Measurements from ENCODE around the gene ARHGEF25.

DNA sequence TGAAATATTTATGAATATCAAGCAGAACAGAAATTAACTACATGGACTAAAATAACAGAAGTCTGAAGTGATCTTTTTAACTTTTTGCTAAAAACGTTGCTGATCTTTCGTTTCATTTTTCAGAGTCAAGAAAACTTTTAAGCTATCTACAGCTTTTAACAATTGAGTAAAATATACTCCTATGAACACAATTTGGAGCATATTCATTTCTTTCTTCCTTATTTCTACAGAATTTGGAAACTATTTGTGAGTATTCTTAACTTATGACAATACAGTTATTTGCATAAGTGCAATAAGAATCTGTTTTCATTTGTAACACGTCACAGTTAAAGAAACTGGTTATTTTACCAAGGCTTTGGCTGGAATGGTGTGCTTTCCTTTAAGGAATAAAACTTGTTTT is 42.8 kb downstream of the ARHGEF25 start:
- no peak for TF ChIP-seq EP300 (IDR thresholded peaks at IDR 0.05)
- TF ChIP-seq CTCF (IDR thresholded peaks at IDR 0.05) = no peak

All from sigmoid colon (tissue), 4 donors.